Activated T-helper 17 cell treated with anti-CD3 and anti-CD28 coated beads, Interleukin-2, amount 50 U/mL, for 72 hours (primary cell): ENCODE measurements around the gene STAT5A. TPM values are rescaled to one million over a fixed set of nuclear protein-coding genes. Genes with fewer than 3 reads are reported as not detected.
"Not testable (repeated sequence)": the region's sequence is repeated elsewhere in the genome, so short reads cannot be mapped to it uniquely, and the experiment has no call there.

Experiments
- ATAC-seq: fragments of 150-1000 bp; cut with Tn5 transposase; replicated peaks from 2 replicates; pipeline ENCODE4 v1.10.0; 2021; ENCODE audit warnings: mild to moderate bottlenecking, moderate library complexity
- H3K27ac Mint-ChIP-seq: one replicate; pipeline ENCODE4 v1.8.0; 2022; ENCODE audit warnings: mixed read lengths
- H3K27me3 Mint-ChIP-seq: one replicate; pipeline ENCODE4 v1.8.0; 2022; ENCODE audit warnings: mixed read lengths
- H3K36me3 Mint-ChIP-seq: one replicate; pipeline ENCODE4 v1.8.0; 2022; ENCODE audit warnings: low read depth, mild to moderate bottlenecking, mixed read lengths
- H3K4me1 Mint-ChIP-seq: one replicate; pipeline ENCODE4 v1.8.0; 2022; ENCODE audit warnings: mixed read lengths
- H3K4me3 Mint-ChIP-seq: one replicate; pipeline ENCODE4 v1.8.0; 2022; ENCODE audit warnings: mild to moderate bottlenecking, mixed read lengths
- H3K9me3 Mint-ChIP-seq: one replicate; pipeline ENCODE4 v1.8.0; 2022; ENCODE audit warnings: mixed read lengths
- total RNA-seq, 2 donors: library from RNA; stranded (reverse); gene quantifications; one replicate each; pipeline ENCODE4 v1.2.3, GENCODE V29; 2022

STAT5A gene
- total RNA-seq, 2 donors from 2014 or later = 133 to 305 TPM

- Mint-ChIP-seq H3K4me1 (peaks cover 37% of the 10 kb centered on the region), H3K27ac (no peak overlapping the region)
Observed at GRCh38 chr17:42358434-42358833, 70.1 kb downstream of the STAT5A start.

GRCh38 chr17:42359133-42359532 lies 70.8 kb downstream of the STAT5A start:
- Mint-ChIP-seq H3K36me3 (peaks cover 77% of the 10 kb centered on the region), H3K9me3 (no peaks in the 10 kb centered on the region), H3K27ac (no peak overlapping the region), H3K4me1 (peaks cover 39% of the 10 kb centered on the region), H3K27me3 (no peaks in the 10 kb centered on the region), H3K4me3 (no peak overlapping the region)
- no peak for ATAC-seq

More at GRCh38 chr17:42358434-42358833, 70.1 kb downstream of the STAT5A start:
- no peak for ATAC-seq
- Mint-ChIP-seq H3K9me3 (no peaks in the 10 kb centered on the region), H3K27me3 (no peaks in the 10 kb centered on the region), H3K36me3 (peaks cover 76% of the 10 kb centered on the region), H3K4me3 (no peak overlapping the region)

GRCh38 chr17:42360388-42360787 lies 72.1 kb downstream of the STAT5A start:
- Mint-ChIP-seq H3K36me3 (peaks cover 85% of the 10 kb centered on the region), H3K4me1 (peaks cover 48% of the 10 kb centered on the region)
- not testable (repeated sequence) for H3K27me3 Mint-ChIP-seq, H3K9me3 Mint-ChIP-seq, H3K4me3 Mint-ChIP-seq, ATAC-seq, H3K27ac Mint-ChIP-seq

Other genes starting within 250 kb of the STAT5A start
- under 1 TPM; 0.06 to 0.32 TPM for gene C17orf113, start 237.9 kb upstream of the STAT5A start, total RNA-seq
- under 1 TPM; 0.15 to 0.48 TPM for gene ZNF385C, start 190.0 kb upstream of the STAT5A start, total RNA-seq
- gene DHX58, start 175.8 kb upstream of the STAT5A start, total RNA-seq = 10 to 100 TPM; 12.0 to 19.1 TPM
- gene KAT2A, start 167.1 kb upstream of the STAT5A start, total RNA-seq = 10 to 100 TPM; 32.8 to 44.2 TPM
- under 1 TPM in 1 of 2 donors, not detected in 1; 0.13 TPM for gene HSPB9, start 165.7 kb upstream of the STAT5A start, total RNA-seq
- gene RAB5C, start 133.5 kb upstream of the STAT5A start, total RNA-seq = 10 to 100 TPM; 30.4 to 77.7 TPM
- under 1 TPM; 0.95 to 0.99 TPM for gene KCNH4, start 107.4 kb upstream of the STAT5A start, total RNA-seq
- not detected for gene HCRT, start 103.0 kb upstream of the STAT5A start, total RNA-seq
- 10 to 100 TPM; 19.6 to 24.5 TPM for gene GHDC, start 94.0 kb upstream of the STAT5A start, total RNA-seq
- gene STAT5B, start 12.1 kb upstream of the STAT5A start, total RNA-seq = 100 to 1,000 TPM; 124 to 255 TPM
- gene STAT3, start 99.9 kb downstream of the STAT5A start, total RNA-seq = 100 to 1,000 TPM; 179 to 429 TPM
- gene CAVIN1, start 134.8 kb downstream of the STAT5A start, total RNA-seq = 1 to 10 TPM; 2.5 to 6.1 TPM
- gene ATP6V0A1, start 170.4 kb downstream of the STAT5A start, total RNA-seq = 10 to 100 TPM; 14.6 to 44.3 TPM
- 10 to 100 TPM in 1 of 2 donors, 1 to 10 TPM in 1; 8.4 to 11.0 TPM for gene NAGLU, start 247.7 kb downstream of the STAT5A start, total RNA-seq